ENCODE measurements around the gene PLEKHS1.

DNA sequence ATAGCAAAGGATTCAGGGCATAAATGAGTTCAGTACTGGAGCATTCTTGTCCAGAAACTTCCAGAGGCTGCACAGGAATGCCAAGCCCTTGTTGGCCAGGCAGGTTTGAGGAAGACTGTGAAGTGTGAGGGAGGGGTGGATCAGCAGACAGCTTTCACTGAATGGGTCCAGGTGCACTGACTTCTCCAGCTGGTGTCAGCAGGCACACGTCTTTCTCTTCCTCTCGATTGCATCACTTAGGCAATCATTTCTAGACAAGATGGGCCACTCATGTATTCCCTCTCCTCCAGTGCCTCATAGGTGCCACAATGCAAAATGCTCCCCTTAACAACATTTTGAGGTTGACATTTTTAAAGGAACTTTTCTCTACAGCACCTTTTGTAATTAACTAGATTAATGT is 15.6 kb upstream of the PLEKHS1 start:
- TF ChIP-seq SNAI2 (CRISPR knock-in tag; IDR thresholded peaks at IDR 0.05) = no peak
- TF ChIP-seq TOX (CRISPR knock-in tag; IDR thresholded peaks at IDR 0.05; ENCODE audit: borderline replicate concordance) = no peak
- no peak for TF ChIP-seq ZNF70 (CRISPR knock-in tag; IDR thresholded peaks at IDR 0.05)
- TF ChIP-seq, protein P1, sequence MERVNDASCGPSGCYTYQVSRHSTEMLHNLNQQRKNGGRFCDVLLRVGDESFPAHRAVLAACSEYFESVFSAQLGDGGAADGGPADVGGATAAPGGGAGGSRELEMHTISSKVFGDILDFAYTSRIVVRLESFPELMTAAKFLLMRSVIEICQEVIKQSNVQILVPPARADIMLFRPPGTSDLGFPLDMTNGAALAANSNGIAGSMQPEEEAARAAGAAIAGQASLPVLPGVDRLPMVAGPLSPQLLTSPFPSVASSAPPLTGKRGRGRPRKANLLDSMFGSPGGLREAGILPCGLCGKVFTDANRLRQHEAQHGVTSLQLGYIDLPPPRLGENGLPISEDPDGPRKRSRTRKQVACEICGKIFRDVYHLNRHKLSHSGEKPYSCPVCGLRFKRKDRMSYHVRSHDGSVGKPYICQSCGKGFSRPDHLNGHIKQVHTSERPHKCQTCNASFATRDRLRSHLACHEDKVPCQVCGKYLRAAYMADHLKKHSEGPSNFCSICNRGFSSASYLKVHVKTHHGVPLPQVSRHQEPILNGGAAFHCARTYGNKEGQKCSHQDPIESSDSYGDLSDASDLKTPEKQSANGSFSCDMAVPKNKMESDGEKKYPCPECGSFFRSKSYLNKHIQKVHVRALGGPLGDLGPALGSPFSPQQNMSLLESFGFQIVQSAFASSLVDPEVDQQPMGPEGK (CRISPR knock-in tag; IDR thresholded peaks at IDR 0.05; ENCODE audit: borderline replicate concordance) = no peak
- TF ChIP-seq ZFP3 (CRISPR knock-in tag; IDR thresholded peaks at IDR 0.05) = no peak
- TF ChIP-seq RARB (CRISPR knock-in tag; IDR thresholded peaks at IDR 0.05) = no peak
- TF ChIP-seq OSR1 (CRISPR knock-in tag; IDR thresholded peaks at IDR 0.05) = no peak
- no peak for TF ChIP-seq ZNF8 (CRISPR knock-in tag; IDR thresholded peaks at IDR 0.05)
